Naive thymus-derived CD8-positive, alpha-beta T cell (primary cell): ENCODE results near the gene YBX2. TPM values are rescaled to one million over a fixed set of nuclear protein-coding genes. Genes with fewer than 3 reads are reported as not detected.
A peak's percentile ranks its signal among the peaks of the same experiment; 100 is the strongest.

ENCODE experiments used
- ATAC-seq, 2 donors: fragments of 150-1000 bp; cut with Tn5 transposase in 1 of 2; sonication (Bioruptor Pico), chemical (Tn5 transposase) in 1 of 2; 1 replicate in 1 of 2; 2 replicates in 1 of 2; pipeline ENCODE4 v1.10.0; 2021; ENCODE audit warnings: mild to moderate bottlenecking in 2 of 2, moderate library complexity in 2 of 2
- POLR2A ChIA-PET: fragments of 350-600 bp; sonication (Branson Sonifier 250); formaldehyde crosslinking; loops from one replicate; lab custom pipeline; 2021; ENCODE audit warnings: antibody characterized with exemption; lab: Charles Lee
- DNase-seq, 10 donors: peaks; one replicate each; pipeline versions ENCODE4 v3.0.0 to v3.0.0-alpha.2; 2020 to 2022
- H3K27ac Mint-ChIP-seq, 10 donors: one replicate each; pipeline ENCODE4 v1.8.0; 2020 to 2022; ENCODE audit warnings: mild to moderate bottlenecking in 10 of 10, mixed read lengths in 10 of 10, moderate library complexity in 4 of 10, inconsistent platforms in 1 of 10
- H3K27me3 Mint-ChIP-seq, 5 donors: one replicate each; pipeline ENCODE4 v1.8.0; 2021 to 2022; ENCODE audit warnings: mixed read lengths in 5 of 5
- H3K36me3 Mint-ChIP-seq, 3 donors: one replicate each; pipeline ENCODE4 v1.8.0; 2020 to 2022; ENCODE audit warnings: mixed read lengths in 3 of 3, mild to moderate bottlenecking in 2 of 3, inconsistent platforms in 1 of 3
- H3K4me1 Mint-ChIP-seq, 4 donors: one replicate each; pipeline ENCODE4 v1.8.0; 2021 to 2022; ENCODE audit warnings: mixed read lengths in 4 of 4
- H3K4me3 Mint-ChIP-seq, 10 donors: one replicate each; pipeline ENCODE4 v1.8.0; 2020 to 2022; ENCODE audit warnings: mild to moderate bottlenecking in 10 of 10, mixed read lengths in 10 of 10, moderate library complexity in 6 of 10, inconsistent platforms in 1 of 10
- H3K9me3 Mint-ChIP-seq, 9 donors: one replicate each; pipeline ENCODE4 v1.8.0; 2020 to 2022; ENCODE audit warnings: mixed read lengths in 9 of 9, mild to moderate bottlenecking in 3 of 9, inconsistent platforms in 1 of 9, moderate library complexity in 1 of 9
- polyA plus RNA-seq, 3 donors: library from polyadenylated mRNA; unstranded; fragments of 300-500 nt; fragmentation: Illumina TruSeq; gene quantifications; one replicate each; pipeline ENCODE4 v1.2.3, GENCODE V29; 2021
- total RNA-seq, 8 experiments: library from RNA in 2 of 8; stranded (reverse) in 2 of 8; gene quantifications; one replicate each; pipeline ENCODE4 v1.2.3 and lab custom pipeline; 2021 to 2026

The YBX2 gene
- total and polyA plus RNA-seq, 5 experiments from 2014 or later = 0.66 to 1.2 TPM; not detected in 3

GRCh38 chr17:7241783-7242716 is 52.4 kb downstream of the YBX2 start, which contains the start of gene GABARAP:
Gene GABARAP (minus strand): TSS chr17:7242449. CDS start chr17:7242330, 119 bp downstream.
- H3K27me3 Mint-ChIP-seq = peaks cover 0 to 3% (median 0%) of the 10 kb centered on the region in 5 donors
- ATAC-seq = peak; percentile 16 to 29
- DNase-seq = peak; percentile 82 to 97 (median 90)
- POLR2A ChIA-PET = interaction anchor here (0.6 to 18.2 kb wide), 22 partner anchors 7 to 926 kb away, joined by 3 to 371 read pairs (median 4); partner anchors contain the start of genes ACADVL, ACAP1, CTDNEP1 and DLG4
- H3K9me3 Mint-ChIP-seq = peaks cover 0 to 2% (median 0%) of the 10 kb centered on the region in 9 donors
- peak within 1 kb of the TSS; percentile 83 to 100 (median 97) for H3K4me3 Mint-ChIP-seq
- H3K4me1 Mint-ChIP-seq = peaks cover 31 to 59% (median 44%) of the 10 kb centered on the region in 4 donors
- peak within 1 kb of the TSS; percentile 97 to 100 (median 99) for H3K27ac Mint-ChIP-seq
- peaks cover 0 to 49% (median 4%) of the 10 kb centered on the region in 3 donors for H3K36me3 Mint-ChIP-seq

GRCh38 chr17:7241090-7241733 is 53.2 kb downstream of the YBX2 start:
- peak overlapping the region; percentile 83 to 100 (median 97) for H3K4me3 Mint-ChIP-seq
- peak overlapping the region; percentile 97 to 100 (median 99) for H3K27ac Mint-ChIP-seq
- peaks cover 35 to 60% (median 44%) of the 10 kb centered on the region in 4 donors for H3K4me1 Mint-ChIP-seq
- POLR2A ChIA-PET = interaction anchor here (0.6 to 18.2 kb wide), 10 partner anchors 8 to 446 kb away, joined by 3 to 371 read pairs (median 4); partner anchors contain the start of genes ACADVL, ACAP1, CTDNEP1 and DLG4
- H3K9me3 Mint-ChIP-seq = peaks cover 0 to 2% (median 0%) of the 10 kb centered on the region in 9 donors
- H3K36me3 Mint-ChIP-seq = peaks cover 0 to 48% (median 2%) of the 10 kb centered on the region in 3 donors
- peaks cover 0 to 3% (median 0%) of the 10 kb centered on the region in 5 donors for H3K27me3 Mint-ChIP-seq
- no peak for DNase-seq
- ATAC-seq = no peak

DNA sequence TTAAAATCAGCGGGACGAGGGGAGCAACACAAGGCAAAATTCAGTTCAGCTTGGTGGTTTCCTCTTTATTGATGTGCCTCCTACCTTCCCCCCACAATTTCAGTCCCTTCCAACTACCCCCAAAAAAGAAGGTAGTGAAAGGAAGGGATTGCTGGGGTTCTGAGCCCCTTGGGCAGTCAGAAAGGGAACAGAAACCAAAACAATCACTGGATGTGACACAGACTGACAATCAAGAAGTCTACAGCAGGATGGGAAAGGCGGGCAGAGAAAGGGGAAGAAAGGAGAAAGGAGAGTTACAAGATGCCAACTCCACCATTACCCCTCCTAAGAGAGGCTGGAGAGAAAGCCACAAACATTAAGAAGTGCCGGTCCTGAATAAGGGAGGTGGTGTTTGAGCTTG is 54.1 kb downstream of the YBX2 start:
- H3K36me3 Mint-ChIP-seq = peaks cover 0 to 45% (median 2%) of the 10 kb centered on the region in 3 donors
- H3K4me1 Mint-ChIP-seq = peaks cover 40 to 65% (median 52%) of the 10 kb centered on the region in 4 donors
- DNase-seq (no peak), ATAC-seq (no peak)
- H3K27me3 Mint-ChIP-seq = peaks cover 0 to 3% (median 0%) of the 10 kb centered on the region in 5 donors
- H3K27ac Mint-ChIP-seq = peak overlapping the region; percentile 81 to 100 (median 99)
- POLR2A ChIA-PET = interaction anchor here (1.1 to 18.2 kb wide), 7 partner anchors 9 to 447 kb away, joined by 3 to 371 read pairs (median 4); partner anchors contain the start of genes ACADVL, CLDN7, CTDNEP1 and DLG4
- peaks cover 0 to 2% (median 0%) of the 10 kb centered on the region in 9 donors for H3K9me3 Mint-ChIP-seq
- H3K4me3 Mint-ChIP-seq = peak overlapping the region; percentile 83 to 100 (median 96)

DNA sequence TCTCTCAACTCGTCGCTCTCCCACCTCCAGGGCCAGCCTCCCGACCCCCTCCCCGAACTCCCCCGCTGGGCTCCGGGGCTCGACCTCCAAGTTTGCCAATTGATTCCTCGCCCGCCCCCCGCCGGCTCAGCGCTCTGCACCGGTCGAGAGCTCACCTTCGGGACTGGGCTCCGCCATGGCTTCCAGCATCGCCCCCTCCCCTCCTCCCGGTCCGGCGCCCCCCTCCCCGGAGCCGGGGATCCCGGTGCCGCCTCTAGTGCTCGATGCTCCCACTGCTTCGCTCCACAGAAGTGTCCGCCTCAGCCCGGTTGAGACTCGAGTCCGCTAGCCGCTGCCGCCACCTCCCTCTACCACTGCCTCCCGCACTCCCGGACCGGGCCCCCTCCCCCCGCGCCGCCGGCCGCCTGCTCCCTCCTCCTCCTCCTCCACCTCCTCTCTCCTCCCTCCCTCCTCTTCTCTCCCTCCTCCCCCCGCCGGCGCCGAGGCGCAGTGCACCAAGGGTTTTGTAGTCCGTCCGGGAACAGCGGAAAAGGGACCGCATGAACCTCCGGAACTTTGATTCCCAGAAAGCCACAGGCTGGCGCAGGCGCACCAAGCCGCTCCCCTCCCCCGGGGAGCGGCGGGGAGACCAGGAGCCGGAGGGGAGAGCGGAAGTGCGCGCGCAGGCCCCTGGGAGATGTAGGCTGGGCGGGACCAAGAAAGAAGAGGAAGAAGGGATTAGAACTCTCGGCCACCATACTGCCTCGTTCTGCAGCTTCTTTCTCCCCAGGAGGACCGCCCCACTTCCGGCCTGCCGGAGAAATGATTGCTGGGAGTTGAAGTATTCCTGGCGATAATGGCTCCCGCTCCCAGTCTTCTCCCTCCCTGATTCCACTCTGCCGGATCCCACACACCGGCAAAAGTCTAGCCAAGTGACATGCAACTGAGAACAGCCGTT is 55.1 kb downstream of the YBX2 start, which contains the start of gene PHF23:
PHF23 (minus strand) TSS at position 367 of the 937 bp plus-strand sequence; CDS start at position 189, 178 bp downstream.
- Mint-ChIP-seq H3K9me3 (peaks cover 0 to 2% (median 0%) of the 10 kb centered on the region in 9 donors), H3K36me3 (peaks cover 0 to 45% (median 2%) of the 10 kb centered on the region in 3 donors), H3K4me3 (peak within 1 kb of the TSS; percentile 83 to 100 (median 96)), H3K27ac (peak within 1 kb of the TSS; percentile 81 to 100 (median 98)), H3K4me1 (peaks cover 46 to 75% (median 63%) of the 10 kb centered on the region in 4 donors), H3K27me3 (peaks cover 0 to 4% (median 0%) of the 10 kb centered on the region in 5 donors)
- peak; percentile 92 to 98 (median 96) for DNase-seq
- POLR2A ChIA-PET = interaction anchor here (0.6 to 18.2 kb wide), 23 partner anchors 10 to 1753 kb away, joined by 3 to 371 read pairs (median 4); partner anchors contain the start of genes ACADVL, ACAP1, CLDN7 and CTDNEP1
- ATAC-seq = peak; percentile 51 to 67

DNA sequence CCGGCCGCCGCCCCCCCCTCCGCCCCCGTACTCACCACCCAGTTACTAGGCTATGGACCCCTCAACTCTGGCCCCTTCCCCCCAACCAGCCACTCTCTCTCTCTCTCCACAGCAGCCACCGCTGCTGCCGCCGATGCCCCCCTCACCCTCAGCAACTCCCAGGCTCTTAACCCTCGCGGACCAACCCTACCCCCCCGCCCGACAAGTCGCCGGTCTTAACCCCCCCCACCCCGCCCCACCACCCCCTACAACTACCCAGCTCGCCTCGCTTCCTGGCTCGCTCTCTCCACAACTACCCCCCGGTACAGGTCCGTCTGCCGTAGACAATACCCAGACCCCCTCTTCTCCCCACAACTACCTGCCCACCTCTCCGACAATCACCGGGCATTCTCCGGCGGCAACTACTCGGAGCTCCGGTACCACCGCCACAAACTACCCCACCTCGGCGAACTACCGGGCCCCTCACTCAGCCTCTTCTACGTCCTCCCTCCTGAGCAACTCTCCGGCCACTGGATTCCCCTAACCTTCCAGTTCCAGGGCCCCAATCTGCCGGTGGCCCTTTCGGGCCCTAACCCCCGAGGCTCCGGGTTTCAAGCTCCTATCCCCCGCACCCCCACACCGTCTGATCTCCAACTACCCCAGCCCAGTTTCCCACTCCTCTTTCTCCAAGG is 55.9 kb downstream of the YBX2 start:
- peak overlapping the region; percentile 83 to 100 (median 96) for H3K4me3 Mint-ChIP-seq

More for the DNA sequence above, 55.9 kb downstream of the YBX2 start:
- DNase-seq (peak in 5 of 10 donors; percentile 18 to 48 (median 32)), ATAC-seq (peak in 1 of 2 donors; percentile 0)
- H3K4me1 Mint-ChIP-seq = peaks cover 49 to 81% (median 67%) of the 10 kb centered on the region in 4 donors
- POLR2A ChIA-PET = interaction anchor here (0.5 to 18.2 kb wide), 24 partner anchors 11 to 1752 kb away, joined by 3 to 371 read pairs (median 5); partner anchors contain the start of genes ACADVL, ACAP1, CTDNEP1 and DERL2
- peaks cover 0 to 2% (median 0%) of the 10 kb centered on the region in 9 donors for H3K9me3 Mint-ChIP-seq
- peak overlapping the region; percentile 78 to 100 (median 98) for H3K27ac Mint-ChIP-seq
- peaks cover 0 to 43% (median 2%) of the 10 kb centered on the region in 3 donors for H3K36me3 Mint-ChIP-seq
- peaks cover 0 to 4% (median 0%) of the 10 kb centered on the region in 5 donors for H3K27me3 Mint-ChIP-seq

Other genes starting within 250 kb of the YBX2 start
Only the 30 nearest of the 31 such genes appear.
- not detected for gene ASGR2, start 179.8 kb downstream of the YBX2 start, total RNA-seq
- gene ASGR2, start 179.8 kb downstream of the YBX2 start, polyA plus RNA-seq = not detected
- gene ASGR1, start 115.3 kb downstream of the YBX2 start, total RNA-seq = under 1 TPM; 0.58 to 0.68 TPM
- under 1 TPM in 1 of 3 donors, not detected in 2; 0.23 TPM for gene ASGR1, start 115.3 kb downstream of the YBX2 start, polyA plus RNA-seq
- 10 to 100 TPM in 1 of 2 experiments, 1 to 10 TPM in 1; 8.4 to 10.2 TPM for gene DLG4, start 74.8 kb downstream of the YBX2 start, total RNA-seq
- gene DLG4, start 74.8 kb downstream of the YBX2 start, polyA plus RNA-seq = under 1 TPM; 0.24 to 0.62 (median 0.33) TPM
- gene ACADVL, start 74.7 kb downstream of the YBX2 start, total RNA-seq = 100 to 1,000 TPM; 402 TPM
- gene ACADVL, start 74.7 kb downstream of the YBX2 start, polyA plus RNA-seq = 10 to 100 TPM; 78.8 to 91.2 (median 85.2) TPM
- 10 to 100 TPM; 80.7 to 81.5 TPM for gene DVL2, start 60.1 kb downstream of the YBX2 start, total RNA-seq
- gene DVL2, start 60.1 kb downstream of the YBX2 start, polyA plus RNA-seq = 10 to 100 TPM; 19.3 to 26.5 (median 19.3) TPM
- gene PHF23, start 55.2 kb downstream of the YBX2 start, total RNA-seq = 10 to 100 TPM; 49.9 to 53.9 TPM
- gene PHF23, start 55.2 kb downstream of the YBX2 start, polyA plus RNA-seq = 10 to 100 TPM; 18.1 to 35.7 (median 22.2) TPM
- gene GABARAP, start 52.2 kb downstream of the YBX2 start, total RNA-seq = 100 to 1,000 TPM; 268 to 280 TPM
- 100 to 1,000 TPM; 799 to 964 (median 817) TPM for gene GABARAP, start 52.2 kb downstream of the YBX2 start, polyA plus RNA-seq
- gene CTDNEP1, start 42.9 kb downstream of the YBX2 start, total RNA-seq = 100 to 1,000 TPM; 138 to 142 TPM
- gene CTDNEP1, start 42.9 kb downstream of the YBX2 start, polyA plus RNA-seq = 10 to 100 TPM; 33.6 to 42.3 (median 39.7) TPM
- 10 to 100 TPM; 35.1 to 36.1 TPM for gene ELP5, start 42.4 kb downstream of the YBX2 start, total RNA-seq
- gene ELP5, start 42.4 kb downstream of the YBX2 start, polyA plus RNA-seq = 10 to 100 TPM; 55.5 to 94.0 (median 70.8) TPM
- 1 to 10 TPM; 4.2 to 7.4 TPM for gene CLDN7, start 32.2 kb downstream of the YBX2 start, total RNA-seq
- gene CLDN7, start 32.2 kb downstream of the YBX2 start, polyA plus RNA-seq = 1 to 10 TPM; 5.7 to 8.6 (median 7.1) TPM
- gene SLC2A4, start 12.9 kb downstream of the YBX2 start, total RNA-seq = not detected
- not detected for gene SLC2A4, start 12.9 kb downstream of the YBX2 start, polyA plus RNA-seq
- gene EIF5A, start 13.0 kb upstream of the YBX2 start, total RNA-seq = 100 to 1,000 TPM; 308 to 327 TPM
- 100 to 1,000 TPM; 209 to 690 (median 643) TPM for gene EIF5A, start 13.0 kb upstream of the YBX2 start, polyA plus RNA-seq
- 100 to 1,000 TPM; 146 to 147 TPM for gene GPS2, start 20.7 kb upstream of the YBX2 start, total RNA-seq
- 100 to 1,000 TPM in 1 of 3 donors, 10 to 100 TPM in 2; 75.7 to 107 (median 98.6) TPM for gene GPS2, start 20.7 kb upstream of the YBX2 start, polyA plus RNA-seq
- 10 to 100 TPM; 74.7 to 82.7 TPM for gene NEURL4, start 34.7 kb upstream of the YBX2 start, total RNA-seq
- 1 to 10 TPM in 2 of 3 donors, under 1 TPM in 1; 0.90 to 2.7 (median 1.1) TPM for gene NEURL4, start 34.7 kb upstream of the YBX2 start, polyA plus RNA-seq
- gene ACAP1, start 41.9 kb upstream of the YBX2 start, total RNA-seq = 100 to 1,000 TPM; 450 to 466 TPM
- gene ACAP1, start 41.9 kb upstream of the YBX2 start, polyA plus RNA-seq = 100 to 1,000 TPM; 246 to 295 (median 283) TPM
- gene KCTD11, start 57.5 kb upstream of the YBX2 start, total RNA-seq = 1 to 10 TPM; 4.6 to 5.0 TPM
- gene KCTD11, start 57.5 kb upstream of the YBX2 start, polyA plus RNA-seq = 1 to 10 TPM; 1.2 to 1.6 (median 1.3) TPM
- gene TMEM95, start 60.5 kb upstream of the YBX2 start, total RNA-seq = not detected
- not detected for gene TMEM95, start 60.5 kb upstream of the YBX2 start, polyA plus RNA-seq
- 10 to 100 TPM; 20.8 to 23.1 TPM for gene TNK1, start 86.5 kb upstream of the YBX2 start, total RNA-seq
- gene TNK1, start 86.5 kb upstream of the YBX2 start, polyA plus RNA-seq = 1 to 10 TPM; 5.8 to 8.5 (median 7.6) TPM
- 10 to 100 TPM; 75.8 to 79.4 TPM for gene PLSCR3, start 99.9 kb upstream of the YBX2 start, total RNA-seq
- 100 to 1,000 TPM in 2 of 3 donors, 10 to 100 TPM in 1; 90.5 to 152 (median 125) TPM for gene PLSCR3, start 99.9 kb upstream of the YBX2 start, polyA plus RNA-seq
- gene TMEM256, start 109.5 kb upstream of the YBX2 start, total RNA-seq = 10 to 100 TPM; 45.4 to 50.9 TPM
- gene TMEM256, start 109.5 kb upstream of the YBX2 start, polyA plus RNA-seq = 10 to 100 TPM; 62.6 to 96.5 (median 81.4) TPM
- gene NLGN2, start 113.2 kb upstream of the YBX2 start, total RNA-seq = 10 to 100 TPM; 12.3 to 14.7 TPM
- gene NLGN2, start 113.2 kb upstream of the YBX2 start, polyA plus RNA-seq = under 1 TPM; 0.03 to 0.23 (median 0.08) TPM
- not detected for gene SPEM1, start 125.7 kb upstream of the YBX2 start, total RNA-seq
- gene SPEM1, start 125.7 kb upstream of the YBX2 start, polyA plus RNA-seq = not detected
- gene SPEM2, start 131.0 kb upstream of the YBX2 start, total RNA-seq = not detected
- gene SPEM2, start 131.0 kb upstream of the YBX2 start, polyA plus RNA-seq = not detected
- not detected for gene SPEM3, start 134.2 kb upstream of the YBX2 start, total RNA-seq
- gene SPEM3, start 134.2 kb upstream of the YBX2 start, polyA plus RNA-seq = not detected
- gene TMEM102, start 140.8 kb upstream of the YBX2 start, total RNA-seq = 10 to 100 TPM; 12.2 to 12.8 TPM
- 10 to 100 TPM in 2 of 3 donors, 1 to 10 TPM in 1; 9.8 to 19.1 (median 12.1) TPM for gene TMEM102, start 140.8 kb upstream of the YBX2 start, polyA plus RNA-seq
- 1 to 10 TPM; 2.4 to 3.0 TPM for gene FGF11, start 144.9 kb upstream of the YBX2 start, total RNA-seq
- under 1 TPM; 0.10 to 0.32 (median 0.22) TPM for gene FGF11, start 144.9 kb upstream of the YBX2 start, polyA plus RNA-seq
- gene CHRNB1, start 150.4 kb upstream of the YBX2 start, total RNA-seq = 1 to 10 TPM; 5.4 to 7.3 TPM
- gene CHRNB1, start 150.4 kb upstream of the YBX2 start, polyA plus RNA-seq = 10 to 100 TPM; 18.1 to 24.5 (median 24.3) TPM
- 100 to 1,000 TPM; 101 to 104 TPM for gene ZBTB4, start 185.0 kb upstream of the YBX2 start, total RNA-seq
- 10 to 100 TPM; 16.8 to 28.4 (median 19.7) TPM for gene ZBTB4, start 185.0 kb upstream of the YBX2 start, polyA plus RNA-seq
- not detected for gene SLC35G6, start 186.8 kb upstream of the YBX2 start, total RNA-seq
- not detected for gene SLC35G6, start 186.8 kb upstream of the YBX2 start, polyA plus RNA-seq
- gene POLR2A, start 189.7 kb upstream of the YBX2 start, total RNA-seq = 100 to 1,000 TPM; 186 to 193 TPM
- gene POLR2A, start 189.7 kb upstream of the YBX2 start, polyA plus RNA-seq = 10 to 100 TPM; 31.1 to 68.0 (median 47.3) TPM